Esophagus mucosa (tissue), 1 donor: Measurements from ENCODE around the gene IFNGR1. TPM values are rescaled to one million over a fixed set of nuclear protein-coding genes. Genes with fewer than 3 reads are reported as not detected.
"Not testable (repeated sequence)": the region's sequence is repeated elsewhere in the genome, so short reads cannot be mapped to it uniquely, and the experiment has no call there.

ENCODE experiments used
- ATAC-seq: fragments of 200-7000 bp; cut with Tn5 transposase; one replicate; pipeline ENCODE4 v1.9.1; 2020
- total RNA-seq: library from RNA; stranded (reverse); gene quantifications from one replicate; pipeline ENCODE4 v1.2.4, GENCODE V29; 2023
- donor health status: DM: yes; HTN: yes; CAD: no.

IFNGR1 gene
- total RNA-seq, 1 donor from 2014 or later, result 53.5 TPM

GRCh38 chr6:137210903-137211302 lies 8.3 kb downstream of the IFNGR1 start:
- ATAC-seq, result no peak

DNA sequence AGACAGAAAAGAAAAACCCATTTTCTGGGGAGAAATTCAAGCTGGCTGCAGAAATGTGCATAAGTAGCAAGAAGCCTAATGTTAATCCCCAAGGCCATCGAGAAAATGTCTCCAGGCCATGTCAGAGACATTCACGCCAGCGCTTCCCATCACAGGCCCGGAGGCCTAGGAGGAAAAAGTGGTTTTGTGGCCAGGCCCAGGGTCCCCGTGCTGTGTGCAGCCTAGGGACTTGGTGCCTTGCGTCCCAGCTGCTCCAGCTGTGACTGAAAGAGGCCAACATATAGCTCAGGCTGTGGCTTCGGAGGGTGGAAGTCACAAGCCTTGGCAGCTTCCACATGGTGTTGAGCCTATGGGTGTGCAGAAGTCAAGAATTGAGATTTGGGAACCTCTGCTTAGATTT lies 10.9 kb downstream of the IFNGR1 start:
- no peak for ATAC-seq

DNA sequence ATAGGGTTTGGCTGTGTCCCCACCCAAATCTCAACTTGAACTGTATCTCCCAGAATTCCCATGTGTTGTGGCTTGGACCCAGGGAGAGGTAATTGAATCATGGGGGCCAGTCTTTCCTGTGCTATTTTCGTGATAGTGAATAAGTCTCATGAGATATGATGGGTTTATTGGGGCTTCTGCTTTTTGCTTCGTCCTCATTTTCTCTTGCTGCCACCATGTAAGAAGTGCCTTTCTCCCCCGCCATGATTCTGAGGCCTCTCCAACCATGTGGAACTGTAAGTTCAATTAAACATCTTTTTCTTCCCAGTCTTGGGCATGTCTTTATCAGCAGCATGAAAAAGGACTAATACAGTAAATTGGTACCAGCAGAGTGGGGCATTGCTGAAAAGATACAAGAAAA lies 11.7 kb downstream of the IFNGR1 start:
- not testable (repeated sequence) for ATAC-seq

GRCh38 chr6:137206577-137206976 lies 12.6 kb downstream of the IFNGR1 start:
- no peak for ATAC-seq

GRCh38 chr6:137203256-137203655 lies 15.9 kb downstream of the IFNGR1 start:
- no peak for ATAC-seq

DNA sequence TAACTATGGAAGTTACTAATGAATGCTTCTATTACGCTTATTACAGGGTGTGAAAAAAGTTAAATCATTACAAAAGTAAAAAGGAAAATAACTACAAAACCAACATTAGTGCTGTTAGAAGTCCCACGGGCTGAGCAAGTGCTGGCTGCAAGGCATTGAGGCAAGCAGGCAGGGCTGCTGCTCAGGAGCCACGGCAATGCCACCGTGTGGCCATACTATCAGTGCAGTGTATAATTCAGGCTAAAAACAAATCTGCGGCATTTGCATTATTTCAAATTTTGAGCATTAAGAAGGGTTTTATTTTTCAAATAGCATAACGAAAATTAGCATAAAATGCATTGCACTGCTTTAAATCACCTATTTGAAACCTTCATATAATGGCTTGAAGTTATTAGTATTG lies 17.1 kb downstream of the IFNGR1 start:
- peak; percentile 61 for ATAC-seq

DNA sequence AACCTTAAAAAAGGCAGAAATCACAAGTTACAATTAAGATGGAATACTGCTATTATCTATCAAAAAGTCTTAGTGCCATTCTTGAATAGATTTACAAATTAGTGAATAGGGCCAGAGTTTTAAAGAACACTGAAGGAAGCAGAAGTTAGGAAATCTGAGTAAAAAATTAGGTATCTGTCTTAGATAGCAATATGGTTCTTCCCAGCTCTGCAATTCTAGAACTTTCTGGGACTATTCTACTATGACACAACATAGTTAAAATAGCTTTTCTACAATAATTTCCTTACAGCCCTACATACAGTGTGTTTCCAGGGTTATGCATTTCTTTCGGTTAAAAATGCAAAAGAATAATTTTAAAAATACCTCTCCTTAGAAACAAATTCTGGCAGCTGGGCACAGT lies 18.2 kb downstream of the IFNGR1 start:
- no peak for ATAC-seq

DNA sequence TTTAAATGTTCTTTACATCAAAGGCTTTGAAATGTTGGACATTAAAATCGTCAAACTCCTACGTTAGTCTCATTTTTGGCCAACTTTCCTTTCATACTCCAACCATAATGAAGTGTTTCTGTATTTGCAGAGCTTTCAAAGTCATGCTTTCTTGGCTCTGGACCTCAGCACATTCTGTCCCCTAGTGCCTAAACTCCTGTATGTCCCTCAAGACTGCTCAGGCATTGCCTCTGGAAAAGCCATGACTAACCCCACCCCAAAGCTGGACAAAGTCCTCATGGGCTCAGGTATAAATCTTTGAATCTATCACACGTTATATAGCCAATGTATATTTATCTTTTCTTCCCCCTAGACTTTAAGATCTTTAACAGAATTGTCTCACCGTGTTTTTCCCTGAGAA lies 18.9 kb downstream of the IFNGR1 start:
- no peak for ATAC-seq

- ATAC-seq, result no peak
Observed at GRCh38 chr6:137197684-137198645, 21.2 kb downstream of the IFNGR1 start.

GRCh38 chr6:137193256-137194070 lies 25.7 kb downstream of the IFNGR1 start:
- no peak for ATAC-seq

- ATAC-seq, result no peak
Observed at GRCh38 chr6:137192821-137193220, 26.4 kb downstream of the IFNGR1 start.

DNA sequence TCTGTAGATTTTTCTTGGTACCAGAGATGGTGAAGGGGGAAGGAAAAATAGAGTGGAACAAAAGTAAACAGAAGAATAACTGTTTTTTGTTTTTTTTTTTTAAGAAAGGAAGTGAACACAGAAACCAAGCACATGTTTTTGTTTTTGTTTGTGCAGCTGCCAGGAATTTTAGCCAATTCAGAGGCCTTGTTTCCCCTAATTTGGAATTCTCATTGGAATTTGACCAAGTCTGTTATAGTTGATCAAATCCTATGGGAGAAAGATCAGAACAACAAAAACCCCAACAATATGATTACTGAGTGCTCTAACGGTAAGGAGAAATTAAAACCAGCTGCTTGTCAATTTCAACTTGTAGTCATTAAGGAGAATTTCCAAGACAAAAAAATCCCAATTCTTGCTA lies 27.5 kb downstream of the IFNGR1 start:
- no peak for ATAC-seq

DNA sequence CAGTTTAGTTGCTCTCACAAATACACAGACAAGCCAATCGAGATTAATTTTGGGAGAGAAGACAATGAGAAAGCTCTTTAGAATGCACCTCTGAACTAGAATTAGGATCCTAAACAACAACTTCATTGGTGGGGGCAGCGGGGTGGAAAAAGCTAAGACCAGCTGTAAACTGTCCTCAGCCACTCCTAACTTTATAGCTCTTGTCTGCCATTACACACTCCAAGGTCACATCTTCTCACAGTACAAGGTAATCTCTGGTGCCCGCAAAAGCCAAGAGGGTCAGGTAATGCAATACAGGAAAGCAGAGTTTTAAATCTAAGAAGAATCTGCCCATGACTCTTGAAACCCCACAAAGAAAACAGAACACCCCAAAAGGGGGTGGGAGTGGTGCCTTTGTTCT lies 27.9 kb downstream of the IFNGR1 start:
- ATAC-seq, result no peak

DNA sequence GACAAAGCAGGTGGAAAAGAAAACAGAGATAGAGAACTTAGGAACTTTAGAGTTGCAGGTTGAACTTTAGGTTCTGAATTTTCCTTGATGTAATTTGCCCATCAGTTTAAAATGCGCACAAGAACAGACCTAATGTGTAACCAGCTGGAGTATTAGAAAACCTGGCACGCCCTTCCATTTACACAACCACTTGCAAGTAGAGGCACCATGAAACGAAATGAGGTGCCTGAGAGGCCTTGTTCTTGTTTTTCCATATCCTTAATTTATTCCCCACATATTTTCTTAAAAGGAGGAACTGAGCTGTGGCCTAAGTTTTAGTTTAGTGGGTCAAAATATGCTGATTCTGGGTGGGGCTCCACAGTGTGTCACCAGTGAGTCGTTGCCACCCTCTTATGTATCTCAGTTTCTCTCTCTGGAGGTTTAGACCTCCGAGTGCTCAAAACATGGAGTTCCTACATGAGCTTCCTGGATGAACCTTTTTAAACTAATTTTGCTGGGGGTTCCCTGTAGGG lies 28.5 kb downstream of the IFNGR1 start:
- no peak for ATAC-seq

GRCh38 chr6:137188855-137189254 lies 30.3 kb downstream of the IFNGR1 start:
- no peak for ATAC-seq

- ATAC-seq, result no peak
Observed at GRCh38 chr6:137185290-137185689, 33.9 kb downstream of the IFNGR1 start.

DNA sequence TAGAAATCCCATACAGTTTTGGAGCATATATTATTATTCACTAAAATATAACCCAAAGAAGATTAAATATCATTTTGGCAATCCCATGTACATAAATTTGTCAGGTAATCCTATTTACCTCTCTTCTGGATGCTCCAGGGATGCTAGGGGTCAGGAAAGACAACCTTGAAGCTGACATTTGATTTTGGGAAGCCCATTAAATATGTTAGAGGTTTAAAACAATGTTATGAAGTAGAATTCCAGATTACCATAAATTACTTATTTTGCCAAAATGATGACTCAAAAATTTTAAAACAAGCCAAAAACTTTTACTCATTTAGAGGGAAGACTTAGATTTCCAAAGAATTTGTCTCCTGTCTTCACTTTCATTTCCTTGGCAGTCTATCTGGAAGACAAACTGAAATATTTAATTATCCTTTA lies 36.5 kb downstream of the IFNGR1 start:
- no peak for ATAC-seq

- no peak for ATAC-seq
Observed at GRCh38 chr6:137181891-137182653, 37.1 kb downstream of the IFNGR1 start.

DNA sequence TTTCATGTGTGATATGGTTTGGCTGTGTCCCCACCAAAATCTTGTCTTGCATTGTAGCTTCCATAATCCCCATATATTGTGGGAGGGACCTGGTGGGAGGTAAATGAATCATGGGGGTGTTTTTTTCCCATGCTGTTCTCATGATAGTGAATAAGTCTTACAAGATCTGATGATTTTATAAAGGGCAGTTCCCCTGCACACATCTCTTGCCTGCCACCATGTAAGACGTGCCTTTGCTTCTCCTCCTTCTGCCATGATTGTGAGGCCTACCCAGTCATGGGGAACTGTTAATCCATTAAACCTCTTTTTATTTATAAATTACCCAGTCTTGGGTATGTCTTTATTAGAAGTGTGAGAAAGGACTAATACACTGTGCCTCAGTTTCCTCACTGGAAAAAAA lies 41.6 kb downstream of the IFNGR1 start:
- no peak for ATAC-seq

GRCh38 chr6:137176729-137177128 lies 42.5 kb downstream of the IFNGR1 start:
- no peak for ATAC-seq

- no peak for ATAC-seq
Observed at GRCh38 chr6:137175868-137176245, 43.3 kb downstream of the IFNGR1 start.

- no peak for ATAC-seq
Observed at GRCh38 chr6:137175157-137175867, 43.9 kb downstream of the IFNGR1 start.
